Activated CD4-positive, alpha-beta T cell treated with anti-CD3 and anti-CD28 coated beads, Interleukin-2, Interleukin-6, amounts not matched to agents 100 ng/mL and 50 ng/mL, durations not matched to agents 16 hours and 8 hours (primary cell): ENCODE results near the gene UPK1A.

Source experiments
- DNase-seq: peaks from one replicate; pipeline ENCODE4 v3.0.0-alpha.2; 2020

Gene UPK1A

DNA sequence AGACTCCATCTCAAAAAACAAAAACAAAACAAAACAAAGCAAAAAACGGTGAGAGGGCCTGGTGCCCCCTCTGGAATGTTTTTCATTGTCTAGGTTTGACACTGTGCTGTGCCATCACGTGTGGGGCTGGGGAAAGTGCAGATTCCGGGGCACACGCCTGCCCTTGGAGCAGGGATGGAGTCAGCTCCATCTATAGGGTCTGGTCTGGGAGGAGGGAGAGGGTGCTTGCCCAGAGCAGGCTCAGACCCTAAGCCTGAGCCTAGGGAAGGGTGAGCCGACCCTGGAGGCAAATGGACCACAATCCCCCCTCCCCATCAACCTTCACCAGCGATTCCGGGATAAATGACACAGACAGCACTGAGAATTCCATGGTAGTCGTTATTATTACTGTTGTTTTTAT lies 27.1 kb downstream of the UPK1A start:
- no peak for DNase-seq

- peak; percentile 96 for DNase-seq
These were observed 27.7 kb downstream of the UPK1A start for GRCh38 chr19:35693835-35694599.

DNA sequence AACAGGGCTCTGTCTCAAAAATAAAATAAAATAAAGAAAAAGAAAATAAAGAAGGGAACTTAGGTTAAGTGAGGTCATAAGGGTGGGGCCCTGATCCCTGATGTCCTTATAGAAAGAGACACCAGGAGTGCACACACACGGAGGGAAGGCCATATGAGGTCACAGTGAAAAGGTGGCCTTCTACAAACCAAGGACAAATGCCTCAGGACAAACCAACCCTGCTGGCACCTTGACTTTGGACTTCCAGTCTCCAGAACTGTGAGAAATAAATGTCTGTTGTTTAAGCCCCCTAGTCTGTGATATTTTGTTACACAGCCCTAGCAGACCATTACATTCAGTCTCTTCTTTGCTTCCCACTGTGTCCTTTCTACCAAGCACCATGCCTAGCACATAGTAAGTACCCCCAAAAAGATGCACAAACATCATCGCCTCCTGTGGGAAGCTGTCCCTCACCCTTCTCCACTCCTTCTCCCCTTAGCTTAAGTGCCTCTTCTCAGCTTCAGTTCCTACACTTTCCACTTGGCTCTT lies 29.6 kb downstream of the UPK1A start:
- DNase-seq: no peak

- peak; percentile 39 for DNase-seq
These were observed 30.5 kb downstream of the UPK1A start for GRCh38 chr19:35696835-35697234.

- peak; percentile 98 for DNase-seq
These were observed 36.1 kb downstream of the UPK1A start for GRCh38 chr19:35702223-35703012.

GRCh38 chr19:35703343-35703742 lies 37.0 kb downstream of the UPK1A start:
- no peak for DNase-seq

DNA sequence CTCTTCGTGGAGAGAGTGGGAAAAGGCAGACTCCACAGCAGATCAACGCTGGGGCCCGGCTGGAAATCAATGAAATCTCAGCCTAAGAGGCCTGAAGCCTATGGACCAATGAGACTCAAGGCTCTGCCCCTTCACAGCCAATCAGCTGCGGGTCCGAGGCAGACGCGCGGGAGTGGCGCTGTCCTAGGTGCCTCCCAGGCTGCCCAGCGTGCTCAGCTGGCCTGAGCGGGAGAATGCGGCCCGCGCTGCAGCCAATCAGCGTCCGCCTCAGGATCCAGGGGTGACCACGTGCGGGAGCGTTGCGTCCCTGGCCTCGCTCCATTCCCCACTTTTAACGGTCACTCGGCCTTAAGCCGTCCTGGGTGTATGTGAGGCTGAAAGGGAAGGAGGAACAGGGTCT lies 37.9 kb downstream of the UPK1A start, which contains the start of gene ZBTB32:
Gene ZBTB32, plus strand, starts transcription at position 341 of the 400 bp plus-strand sequence. CDS start 10,069 bp downstream, outside the sequence.
- peak; percentile 27 for DNase-seq

GRCh38 chr19:35708391-35708790 lies 42.1 kb downstream of the UPK1A start:
- no peak for DNase-seq

DNA sequence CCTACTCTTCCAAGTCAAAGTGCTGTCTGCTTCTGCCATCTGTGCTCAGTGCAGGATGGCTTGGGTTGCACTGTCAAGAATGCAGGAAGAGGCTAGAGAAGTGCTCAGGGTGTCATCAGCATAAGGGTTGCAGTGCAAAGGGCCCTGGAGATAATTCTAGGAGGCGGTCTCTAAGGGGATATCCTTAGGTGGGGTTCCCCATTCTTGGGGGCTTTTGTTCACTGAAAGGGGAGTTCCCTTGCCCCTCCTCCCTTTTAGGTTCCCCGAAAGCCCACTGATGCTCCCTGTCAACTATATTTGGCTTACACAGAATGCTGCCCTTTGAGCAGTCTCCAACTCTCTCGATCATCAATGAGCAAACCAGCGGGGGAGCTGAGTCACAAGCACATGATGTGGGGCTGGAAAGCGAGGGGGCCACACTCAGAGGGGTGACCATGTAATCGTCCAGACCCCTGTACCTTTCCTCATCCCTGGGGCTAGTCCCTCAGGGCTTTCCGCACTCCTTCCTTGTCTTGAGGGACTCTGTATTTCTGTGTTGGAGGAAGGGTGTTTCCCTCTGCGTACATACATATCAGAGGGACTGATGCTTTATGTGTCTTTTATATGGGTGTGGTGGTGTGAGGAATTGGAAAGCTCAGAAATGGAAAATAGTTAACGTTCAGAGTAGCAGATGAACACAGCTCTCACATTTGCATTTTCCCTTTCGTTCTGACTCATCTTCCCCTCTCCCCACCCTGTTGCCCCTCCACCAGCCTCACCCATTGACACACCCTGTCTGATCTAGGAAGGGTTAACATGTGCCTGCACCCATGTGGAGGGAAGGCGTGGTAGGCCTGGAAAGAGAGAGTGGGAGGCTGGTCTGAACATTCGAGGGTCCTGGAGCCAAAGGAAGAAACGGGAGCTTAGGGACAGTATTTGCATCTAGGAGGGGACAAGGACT lies 44.7 kb downstream of the UPK1A start:
- DNase-seq: peak; percentile 94

- peak; percentile 92 for DNase-seq
These were observed 46.5 kb downstream of the UPK1A start for GRCh38 chr19:35712567-35713505.

- no peak for DNase-seq
These were observed 47.2 kb downstream of the UPK1A start for GRCh38 chr19:35713506-35713850.

- peak; percentile 22 for DNase-seq
These were observed 47.7 kb downstream of the UPK1A start for GRCh38 chr19:35713904-35714495.

DNA sequence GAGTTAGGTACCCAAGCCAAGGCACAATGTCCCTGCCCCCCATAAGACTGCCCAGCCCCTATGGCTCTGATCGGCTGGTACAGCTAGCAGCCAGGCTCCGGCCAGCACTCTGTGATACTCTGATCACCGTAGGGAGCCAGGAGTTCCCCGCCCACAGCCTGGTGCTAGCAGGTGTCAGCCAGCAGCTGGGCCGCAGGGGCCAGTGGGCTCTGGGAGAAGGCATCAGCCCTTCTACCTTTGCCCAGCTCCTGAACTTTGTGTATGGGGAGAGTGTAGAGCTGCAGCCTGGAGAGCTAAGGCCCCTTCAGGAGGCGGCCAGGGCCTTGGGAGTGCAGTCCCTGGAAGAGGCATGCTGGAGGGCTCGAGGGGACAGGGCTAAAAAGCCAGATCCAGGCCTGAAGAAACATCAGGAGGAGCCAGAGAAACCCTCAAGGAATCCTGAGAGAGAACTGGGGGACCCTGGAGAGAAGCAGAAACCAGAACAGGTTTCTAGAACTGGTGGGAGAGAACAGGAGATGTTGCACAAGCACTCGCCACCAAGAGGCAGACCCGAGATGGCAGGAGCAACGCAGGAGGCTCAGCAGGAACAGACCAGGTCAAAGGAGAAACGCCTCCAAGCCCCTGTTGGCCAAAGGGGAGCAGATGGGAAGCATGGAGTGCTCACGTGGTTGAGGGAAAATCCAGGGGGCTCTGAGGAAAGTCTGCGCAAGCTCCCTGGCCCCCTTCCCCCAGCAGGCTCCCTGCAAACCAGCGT lies 48.5 kb downstream of the UPK1A start:
- DNase-seq: peak; percentile 74

DNA sequence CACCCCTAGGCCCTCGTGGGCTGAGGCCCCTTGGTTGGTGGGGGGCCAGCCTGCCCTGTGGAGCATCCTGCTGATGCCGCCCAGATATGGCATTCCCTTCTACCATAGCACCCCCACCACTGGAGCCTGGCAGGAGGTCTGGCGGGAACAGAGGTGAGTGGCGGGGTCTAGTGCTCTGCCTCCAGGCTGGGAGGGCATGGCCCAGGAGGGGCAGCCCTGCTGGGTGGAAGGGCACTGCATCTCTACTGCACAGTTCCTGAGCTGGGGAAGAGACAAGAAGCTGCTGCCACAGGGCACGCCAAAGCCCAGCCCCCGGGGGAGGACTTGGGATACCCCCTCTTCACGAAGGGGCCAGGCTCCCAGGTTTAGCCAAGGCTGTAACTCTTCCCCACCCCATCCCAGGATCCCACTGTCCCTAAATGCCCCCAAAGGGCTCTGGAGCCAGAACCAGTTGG lies 49.1 kb downstream of the UPK1A start:
- DNase-seq: peak; percentile 21

- DNase-seq: peak; percentile 43
These were observed 49.9 kb downstream of the UPK1A start for GRCh38 chr19:35715981-35716800.

DNA sequence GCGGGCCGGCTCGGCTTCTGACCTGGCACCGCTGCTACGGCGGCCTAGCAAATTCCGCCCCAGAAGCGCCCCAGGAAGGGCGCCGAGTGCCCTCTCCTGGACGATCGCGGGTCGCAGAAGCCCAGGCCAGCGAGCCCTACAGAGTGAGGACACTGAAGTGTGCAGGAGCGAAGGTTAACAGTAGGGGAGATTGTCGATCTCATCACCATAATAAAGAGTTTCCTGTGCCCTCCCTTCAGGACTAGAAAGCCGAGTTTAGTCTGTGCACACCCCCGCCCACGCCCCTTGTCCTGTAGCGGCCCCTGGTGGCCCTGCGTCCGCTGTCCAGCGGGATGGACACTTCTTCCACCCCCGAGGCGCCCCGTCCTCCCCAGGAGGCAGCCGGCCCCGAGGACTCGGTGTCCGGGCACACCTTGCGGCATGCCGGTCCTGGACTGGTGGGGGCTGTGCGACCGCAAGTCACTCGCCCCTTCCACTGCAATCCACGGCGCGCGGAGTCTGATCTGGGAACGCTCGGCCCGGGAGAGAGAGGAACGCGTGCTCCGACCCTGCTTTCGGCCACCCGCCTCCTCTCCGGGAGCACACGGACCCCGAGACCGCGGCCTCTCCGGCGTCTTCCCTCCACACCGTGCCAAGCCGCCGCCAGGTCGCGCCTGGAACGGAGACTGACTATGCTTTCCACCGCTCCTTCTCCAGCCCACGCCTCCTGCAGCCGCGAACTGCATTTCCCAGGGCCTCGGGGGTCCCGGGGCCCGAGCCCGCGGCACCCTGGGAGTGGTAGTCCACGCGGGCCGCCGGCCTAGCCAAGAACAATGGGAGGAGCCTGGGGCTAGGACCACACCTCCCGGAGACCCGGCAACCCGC lies 50.7 kb downstream of the UPK1A start:
- DNase-seq: peak; percentile 84

DNA sequence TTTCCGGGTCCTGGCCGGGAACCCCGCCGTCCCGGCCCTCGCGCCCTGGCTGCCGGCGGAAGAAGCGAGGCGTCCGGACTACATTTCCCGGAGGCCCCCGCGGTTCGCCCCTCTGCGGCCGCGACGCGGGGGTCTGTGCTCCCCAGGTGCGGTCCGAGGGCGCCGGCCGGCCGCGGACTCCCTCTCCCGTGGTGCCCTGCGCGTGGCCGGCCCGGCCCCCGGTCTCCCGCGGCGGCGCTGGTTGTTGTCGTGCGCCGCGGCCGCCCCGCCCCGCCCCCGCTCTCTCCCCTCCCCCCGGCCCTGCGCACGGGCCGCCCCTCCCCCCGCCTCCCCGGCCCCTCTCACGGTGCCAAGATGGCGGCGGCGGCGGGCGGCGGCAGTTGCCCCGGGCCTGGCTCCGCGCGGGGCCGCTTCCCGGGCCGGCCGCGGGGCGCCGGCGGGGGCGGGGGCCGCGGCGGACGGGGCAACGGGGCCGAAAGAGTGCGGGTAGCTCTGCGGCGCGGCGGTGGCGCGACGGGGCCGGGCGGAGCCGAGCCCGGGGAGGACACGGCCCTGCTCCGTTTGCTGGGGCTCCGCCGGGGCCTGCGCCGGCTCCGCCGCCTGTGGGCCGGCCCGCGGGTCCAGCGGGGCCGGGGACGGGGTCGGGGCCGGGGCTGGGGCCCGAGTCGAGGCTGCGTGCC lies 51.5 kb downstream of the UPK1A start, which contains the start of gene KMT2B:
Gene KMT2B, plus strand, starts transcription at position 339 of the 680 bp plus-strand sequence. Its CDS starts 16 bp downstream, at position 355.
- DNase-seq: peak; percentile 98
